ENCODE data around the gene SPATA20. TPM values are rescaled to one million over a fixed set of nuclear protein-coding genes. Genes with fewer than 3 reads are reported as not detected.

Gene SPATA20
- polyA plus RNA-seq, 1 donor from 2014 or later, result 53.5 TPM

- no peaks in the 10 kb centered on the region for H3K79me2 ChIP-seq (replicated peaks; ENCODE audit: insufficient read depth, low read length)
- H2AFZ ChIP-seq (ENCODE audit: low read depth, low read length), result no peak overlapping the region
- H3F3A ChIP-seq (ENCODE audit: insufficient read depth, low read length, poor library complexity, severe bottlenecking), result no peaks in the 10 kb centered on the region
- no peak for TF ChIP-seq MXI1 (conservative IDR thresholded peaks at IDR 0.05; ENCODE audit: poor library complexity, severe bottlenecking)
- no peak for TF ChIP-seq POLR2AphosphoS5 (IDR thresholded peaks at IDR 0.05)
- TF ChIP-seq EZH2 (IDR thresholded peaks at IDR 0.05; ENCODE audit: borderline replicate concordance, insufficient read depth, low read length, poor library complexity, severe bottlenecking), result no peak
- no peak overlapping the region for H3K27ac ChIP-seq (ENCODE audit: low read length)
- no peaks in the 10 kb centered on the region for H3K9me3 ChIP-seq (ENCODE audit: low read length)
- H3K36me3 ChIP-seq (ENCODE audit: insufficient read depth, low read length), result no peaks in the 10 kb centered on the region
- peaks cover 24% of the 10 kb centered on the region for H3K27me3 ChIP-seq (ENCODE audit: insufficient read depth, low read depth, low read length)
- H4K20me1 ChIP-seq (ENCODE audit: insufficient read depth), result no peaks in the 10 kb centered on the region
- no peaks in the 10 kb centered on the region for H3K9me2 ChIP-seq (ENCODE audit: insufficient read depth, low read length)
- H3K9ac ChIP-seq (ENCODE audit: low read length), result no peak overlapping the region
- no peak overlapping the region for H3K4me2 ChIP-seq (ENCODE audit: low read length)
- no peak overlapping the region for H3K4me3 ChIP-seq (ENCODE audit: low read length)
These were observed 10.0 kb upstream of the SPATA20 start for GRCh38 chr17:50536683-50537646.

GRCh38 chr17:50537721-50538548 is 9.0 kb upstream of the SPATA20 start:
- no peak overlapping the region for H2AFZ ChIP-seq (ENCODE audit: low read depth, low read length)
- no peak overlapping the region for H3K27ac ChIP-seq (ENCODE audit: low read length)
- peaks cover 14% of the 10 kb centered on the region for H3K27me3 ChIP-seq (ENCODE audit: insufficient read depth, low read depth, low read length)
- H3K4me3 ChIP-seq (ENCODE audit: low read length), result no peak overlapping the region
- no peaks in the 10 kb centered on the region for H3F3A ChIP-seq (ENCODE audit: insufficient read depth, low read length, poor library complexity, severe bottlenecking)
- H3K9ac ChIP-seq (ENCODE audit: low read length), result no peak overlapping the region
- no peaks in the 10 kb centered on the region for H4K20me1 ChIP-seq (ENCODE audit: insufficient read depth)
- H3K4me2 ChIP-seq (ENCODE audit: low read length), result no peak overlapping the region
- no peaks in the 10 kb centered on the region for H3K9me3 ChIP-seq (ENCODE audit: low read length)
- no peaks in the 10 kb centered on the region for H3K36me3 ChIP-seq (ENCODE audit: insufficient read depth, low read length)
- H3K9me2 ChIP-seq (ENCODE audit: insufficient read depth, low read length), result no peaks in the 10 kb centered on the region
- H3K79me2 ChIP-seq (replicated peaks; ENCODE audit: insufficient read depth, low read length), result no peaks in the 10 kb centered on the region
- TF ChIP-seq RAD21 (conservative IDR thresholded peaks at IDR 0.05), result no peak

- H3K79me2 ChIP-seq (replicated peaks; ENCODE audit: insufficient read depth, low read length), result no peaks in the 10 kb centered on the region
- no peak overlapping the region for H3K4me3 ChIP-seq (ENCODE audit: low read length)
- no peaks in the 10 kb centered on the region for H3K9me3 ChIP-seq (ENCODE audit: low read length)
- TF ChIP-seq EZH2 (IDR thresholded peaks at IDR 0.05; ENCODE audit: borderline replicate concordance, insufficient read depth, low read length, poor library complexity, severe bottlenecking), result no peak
- no peak overlapping the region for H3K4me2 ChIP-seq (ENCODE audit: low read length)
- no peaks in the 10 kb centered on the region for H3K9me2 ChIP-seq (ENCODE audit: insufficient read depth, low read length)
- no peak overlapping the region for H3K9ac ChIP-seq (ENCODE audit: low read length)
- no peak overlapping the region for H2AFZ ChIP-seq (ENCODE audit: low read depth, low read length)
- no peaks in the 10 kb centered on the region for H3K36me3 ChIP-seq (ENCODE audit: insufficient read depth, low read length)
- H3K27ac ChIP-seq (ENCODE audit: low read length), result no peak overlapping the region
- H3F3A ChIP-seq (ENCODE audit: insufficient read depth, low read length, poor library complexity, severe bottlenecking), result no peaks in the 10 kb centered on the region
- no peaks in the 10 kb centered on the region for H4K20me1 ChIP-seq (ENCODE audit: insufficient read depth)
- peaks cover 6% of the 10 kb centered on the region for H3K27me3 ChIP-seq (ENCODE audit: insufficient read depth, low read depth, low read length)
These were observed 8.2 kb upstream of the SPATA20 start for GRCh38 chr17:50538549-50539410.

Measured in neural cell (in vitro differentiated cells).